Neural progenitor cell (in vitro differentiated cells): ENCODE measurements around the gene CIITA. TPM values are rescaled to one million over a fixed set of nuclear protein-coding genes. Genes with fewer than 3 reads are reported as not detected.

ENCODE experiments used
- DNase-seq: peaks from one replicate; pipeline ENCODE4 v3.0.0-alpha.2; 2016; ENCODE audit warnings: low spot score
- H2AFZ ChIP-seq: fragments of 200-600 bp; sonication (generic); replicated peaks from 2 replicates; pipeline ENCODE4 v1.6.1; 2016; ENCODE audit warnings: antibody characterized with exemption
- H3F3A ChIP-seq: fragments of 200-600 bp; sonication (generic); 2 replicates; pipeline ENCODE4 v1.6.1; 2016; ENCODE audit warnings: antibody characterized with exemption, low read depth
- H3K27ac ChIP-seq: fragments of 200-600 bp; sonication (generic); 2 replicates; pipeline ENCODE4 v1.5.1; 2016; ENCODE audit warnings: mild to moderate bottlenecking
- H3K27me3 ChIP-seq: fragments of 200-600 bp; sonication (generic); 2 replicates; pipeline ENCODE4 v1.6.1; 2016; ENCODE audit warnings: mild to moderate bottlenecking, moderate library complexity
- H3K36me3 ChIP-seq: fragments of 200-600 bp; sonication (generic); 2 replicates; pipeline ENCODE4 v1.5.1; 2016
- H3K4me1 ChIP-seq: fragments of 200-600 bp; sonication (generic); 2 replicates; pipeline ENCODE4 v1.6.1; 2016; ENCODE audit warnings: mixed run types
- H3K4me2 ChIP-seq: fragments of 200-600 bp; sonication (generic); 2 replicates; pipeline ENCODE4 v1.6.1; 2016
- H3K4me3 ChIP-seq: fragments of 200-600 bp; sonication (generic); 2 replicates; pipeline ENCODE4 v1.5.1; 2016
- H3K79me2 ChIP-seq: fragments of 200-600 bp; sonication (generic); 2 replicates; pipeline ENCODE4 v1.6.1; 2016; ENCODE audit warnings: low read depth
- H3K9ac ChIP-seq: fragments of 200-600 bp; sonication (generic); 2 replicates; pipeline ENCODE4 v1.6.1; 2016
- H3K9me3 ChIP-seq: fragments of 200-600 bp; sonication (generic); 2 replicates; pipeline ENCODE4 v1.5.1; 2016; ENCODE audit warnings: low read depth
- H4K20me1 ChIP-seq: fragments of 200-600 bp; sonication (generic); 2 replicates; pipeline ENCODE4 v1.6.1; 2016; ENCODE audit warnings: low read depth
- H3K27ac Mint-ChIP-seq: 3 replicates; pipeline ENCODE4 v1.8.0; 2021; ENCODE audit warnings: mixed read lengths
- H3K27me3 Mint-ChIP-seq: 2 replicates; pipeline ENCODE4 v1.8.0; 2022; ENCODE audit warnings: low read depth, mild to moderate bottlenecking, inconsistent platforms, moderate library complexity, mixed read lengths; ENCODE audit not compliant: insufficient read depth
- H3K36me3 Mint-ChIP-seq: 3 replicates; pipeline ENCODE4 v1.8.0; 2021; ENCODE audit warnings: mixed read lengths
- H3K4me1 Mint-ChIP-seq: 3 replicates; pipeline ENCODE4 v1.8.0; 2021; ENCODE audit warnings: mixed read lengths
- H3K4me3 Mint-ChIP-seq: 3 replicates; pipeline ENCODE4 v1.8.0; 2021; ENCODE audit warnings: mild to moderate bottlenecking, moderate library complexity, mixed read lengths
- H3K9me3 Mint-ChIP-seq: 3 replicates; pipeline ENCODE4 v1.8.0; 2020; ENCODE audit warnings: mixed read lengths
- EZH2 ChIP-seq: fragments of 200-600 bp; sonication (generic); IDR thresholded peaks from 2 replicates; pipeline ENCODE4 v1.6.1; 2017; ENCODE audit warnings: antibody characterized with exemption, mild to moderate bottlenecking, moderate library complexity
- EZH2phosphoT487 ChIP-seq: fragments of 200-600 bp; sonication (generic); IDR thresholded peaks from 2 replicates; pipeline ENCODE4 v1.6.1; 2017; ENCODE audit warnings: antibody characterized with exemption
- total RNA-seq: library from RNA; depleted of rRNA; stranded (reverse); fragments of >200 nt; gene quantifications from 2 replicates; pipeline ENCODE4 v1.2.3, GENCODE V29; 2015; ENCODE audit warnings: low replicate concordance
- TF ChIP-seq, protein P1 (sequence below): fragments of 200-600 bp; sonication (generic); IDR thresholded peaks from 2 replicates; pipeline ENCODE4 v1.5.1; 2017; ENCODE audit warnings: antibody characterized with exemption, mild to moderate bottlenecking

Gene CIITA
- total RNA-seq, 1 donor from 2014 or later, result not detected

DNA sequence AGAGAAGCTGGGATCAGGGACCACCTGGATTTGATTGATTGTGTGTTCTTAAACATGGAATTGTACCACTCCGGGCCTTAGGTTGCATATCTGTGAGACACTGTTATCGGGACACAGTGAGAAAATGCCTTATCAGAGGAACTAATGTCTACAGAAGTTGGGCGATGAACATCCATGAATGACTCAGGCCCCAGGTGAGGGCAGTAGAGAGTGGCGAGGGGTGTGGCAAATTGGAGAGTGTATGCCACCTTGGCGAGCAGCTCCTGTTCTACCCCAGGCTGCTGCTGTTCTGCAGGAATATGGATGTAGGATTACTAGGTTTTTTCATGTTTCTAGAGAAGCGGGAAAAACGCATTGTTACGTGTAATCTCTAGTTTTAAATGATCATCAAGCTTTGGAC, 106.2 kb downstream of the CIITA start:
- TF ChIP-seq EZH2 (no peak), EZH2phosphoT487 (no peak)
- TF ChIP-seq, protein P1, sequence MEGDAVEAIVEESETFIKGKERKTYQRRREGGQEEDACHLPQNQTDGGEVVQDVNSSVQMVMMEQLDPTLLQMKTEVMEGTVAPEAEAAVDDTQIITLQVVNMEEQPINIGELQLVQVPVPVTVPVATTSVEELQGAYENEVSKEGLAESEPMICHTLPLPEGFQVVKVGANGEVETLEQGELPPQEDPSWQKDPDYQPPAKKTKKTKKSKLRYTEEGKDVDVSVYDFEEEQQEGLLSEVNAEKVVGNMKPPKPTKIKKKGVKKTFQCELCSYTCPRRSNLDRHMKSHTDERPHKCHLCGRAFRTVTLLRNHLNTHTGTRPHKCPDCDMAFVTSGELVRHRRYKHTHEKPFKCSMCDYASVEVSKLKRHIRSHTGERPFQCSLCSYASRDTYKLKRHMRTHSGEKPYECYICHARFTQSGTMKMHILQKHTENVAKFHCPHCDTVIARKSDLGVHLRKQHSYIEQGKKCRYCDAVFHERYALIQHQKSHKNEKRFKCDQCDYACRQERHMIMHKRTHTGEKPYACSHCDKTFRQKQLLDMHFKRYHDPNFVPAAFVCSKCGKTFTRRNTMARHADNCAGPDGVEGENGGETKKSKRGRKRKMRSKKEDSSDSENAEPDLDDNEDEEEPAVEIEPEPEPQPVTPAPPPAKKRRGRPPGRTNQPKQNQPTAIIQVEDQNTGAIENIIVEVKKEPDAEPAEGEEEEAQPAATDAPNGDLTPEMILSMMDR, result no peak
- H3K36me3 Mint-ChIP-seq, result peaks cover 10% of the 10 kb centered on the region
- peaks cover 15% of the 10 kb centered on the region for H3F3A ChIP-seq

DNA sequence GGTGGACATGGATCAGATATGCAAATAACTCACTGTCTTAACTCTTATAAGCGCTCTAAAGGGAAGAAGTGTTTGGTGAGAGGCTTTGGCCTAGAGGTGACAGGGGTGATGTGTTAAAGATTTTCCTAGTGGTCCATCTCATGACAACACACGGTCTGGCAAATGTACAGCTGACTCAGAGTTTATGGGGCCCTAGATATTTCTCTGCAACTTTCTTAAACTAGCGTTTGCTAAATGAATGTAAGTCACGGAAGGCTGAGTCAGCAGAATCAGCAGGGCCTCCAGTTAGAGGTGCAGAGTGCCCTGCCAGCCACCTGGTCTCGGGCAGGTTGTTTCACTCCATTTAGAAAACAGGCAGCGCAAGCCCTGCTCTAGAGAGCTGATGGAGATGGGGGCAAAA, 107.5 kb downstream of the CIITA start:
- no peak for DNase-seq
- Histone ChIP-seq H3K4me2 (no peak overlapping the region), H4K20me1 (peaks cover 3% of the 10 kb centered on the region), H3K27me3 (no peaks in the 10 kb centered on the region), H3K27ac (no peak overlapping the region), H3K9ac (no peak overlapping the region), H3K4me1 (peaks cover 18% of the 10 kb centered on the region), H3K4me3 (no peak overlapping the region), H3K36me3 (no peaks in the 10 kb centered on the region), H3K9me3 (no peaks in the 10 kb centered on the region), H3K79me2 (no peaks in the 10 kb centered on the region), H3F3A (peaks cover 7% of the 10 kb centered on the region), H2AFZ (no peak overlapping the region)
- TF ChIP-seq EZH2, result no peak
- TF ChIP-seq, protein P1, result no peak
- TF ChIP-seq EZH2phosphoT487, result no peak
- peaks cover 7% of the 10 kb centered on the region for H3K27me3 Mint-ChIP-seq
- H3K9me3 Mint-ChIP-seq, result no peaks in the 10 kb centered on the region
- H3K4me1 Mint-ChIP-seq, result peaks cover 21% of the 10 kb centered on the region
- H3K4me3 Mint-ChIP-seq, result no peak overlapping the region
- peak overlapping the region; percentile 23 for H3K27ac Mint-ChIP-seq
- H3K36me3 Mint-ChIP-seq, result peaks cover 10% of the 10 kb centered on the region

More for the DNA sequence above, 106.2 kb downstream of the CIITA start:
- Histone ChIP-seq H3K36me3 (no peaks in the 10 kb centered on the region), H3K9ac (no peak overlapping the region), H3K4me2 (no peak overlapping the region), H3K9me3 (no peaks in the 10 kb centered on the region), H3K79me2 (no peaks in the 10 kb centered on the region), H3K4me3 (no peak overlapping the region), H2AFZ (no peak overlapping the region), H3K27ac (no peak overlapping the region), H4K20me1 (peaks cover under 1% of the 10 kb centered on the region), H3K4me1 (peaks cover 30% of the 10 kb centered on the region), H3K27me3 (no peaks in the 10 kb centered on the region)
- no peak for DNase-seq
- no peak overlapping the region for H3K4me3 Mint-ChIP-seq
- H3K9me3 Mint-ChIP-seq, result no peaks in the 10 kb centered on the region
- H3K27me3 Mint-ChIP-seq, result peaks cover 10% of the 10 kb centered on the region
- H3K27ac Mint-ChIP-seq, result no peak overlapping the region
- peaks cover 35% of the 10 kb centered on the region for H3K4me1 Mint-ChIP-seq

Other genes starting within 250 kb of the CIITA start
- 0.07 and 0.50 TPM in 2 replicates for gene TEKT5, start 182.3 kb upstream of the CIITA start, total RNA-seq
- 21.6 and 22.8 TPM in 2 replicates for gene NUBP1, start 133.4 kb upstream of the CIITA start, total RNA-seq
- 3.5 and 4.6 TPM in 2 replicates for gene TVP23A, start 58.4 kb upstream of the CIITA start, total RNA-seq
- 16.4 and 45.9 TPM in 2 replicates for gene DEXI, start 65.3 kb downstream of the CIITA start, total RNA-seq
- 7.8 and 11.9 TPM in 2 replicates for gene CLEC16A, start 67.4 kb downstream of the CIITA start, total RNA-seq